ENCODE results near the gene CDKN1A. TPM values are rescaled to one million over a fixed set of nuclear protein-coding genes. Genes with fewer than 3 reads are reported as not detected.

The CDKN1A gene
- total RNA-seq, 3 donors from 2014 or later (not counting 1 experiment from before 2014, with no cell fraction given): 19.1 to 40.7 (median 25.4) TPM

DNA sequence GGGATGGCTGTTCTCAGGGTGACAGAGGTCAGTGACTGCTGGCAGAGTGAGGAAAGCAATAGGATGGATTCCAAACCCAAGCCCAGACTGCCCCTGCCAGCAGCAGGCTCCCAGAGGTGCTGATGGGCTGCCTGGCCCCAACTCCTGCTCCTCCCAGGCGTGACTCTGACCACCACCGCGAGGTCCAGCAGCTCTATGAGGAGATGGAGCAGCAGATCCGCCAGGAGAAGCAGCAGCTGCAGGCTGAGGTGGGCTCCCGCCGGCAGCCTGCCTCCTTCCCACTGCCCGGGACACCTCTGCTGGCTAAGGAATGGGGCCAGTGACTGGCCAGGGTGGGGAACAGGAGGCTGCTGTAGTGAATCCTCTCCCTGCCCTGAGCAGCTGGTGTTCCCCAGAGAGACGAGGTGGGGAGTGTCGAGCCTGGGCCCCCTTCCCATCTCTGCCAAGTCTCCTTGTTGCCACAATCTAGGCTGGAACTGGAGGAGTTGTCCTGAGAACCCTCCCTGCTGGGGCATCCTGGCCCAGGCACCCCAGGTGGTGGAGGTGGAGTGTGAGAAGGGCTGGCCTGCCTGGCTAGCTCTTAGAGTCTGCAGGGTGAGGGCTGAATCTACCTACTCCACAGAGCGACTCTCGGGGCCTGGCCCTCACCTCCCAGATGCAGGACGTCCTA, 39.5 kb downstream of the CDKN1A start:
- no peak overlapping the region for H3K4me3 ChIP-seq (ENCODE audit: low read length)
- Mint-ChIP-seq H3K4me1 (no peaks in the 10 kb centered on the region), H3K27ac (no peak overlapping the region), H3K36me3 (no peaks in the 10 kb centered on the region), H3K4me3 (no peak overlapping the region), H3K9me3 (no peaks in the 10 kb centered on the region), H3K27me3 (ENCODE audit: low read depth in 2 of 2) (peaks cover 0 to 2% of the 10 kb centered on the region in 2 donors)
- H3K27me3 ChIP-seq (ENCODE audit: control insufficient read depth, insufficient read depth, low read length): no peaks in the 10 kb centered on the region
- no peak for TF ChIP-seq CTCF (IDR thresholded peaks at IDR 0.05)
- ATAC-seq: no peak
- DNase-seq: no peak
- no peaks in the 10 kb centered on the region for H3K36me3 ChIP-seq (ENCODE audit: control insufficient read depth, insufficient read depth, low read length)
- WGBS (ENCODE audit: insufficient coverage): 87% methylated on average over 9 of the region's 12 CpGs
- intact Hi-C loops (cut with micrococcal nuclease): no loop called here
- peaks cover 7% of the 10 kb centered on the region for H3K4me1 ChIP-seq (ENCODE audit: control insufficient read depth, insufficient read depth, low read length)
- H3K27ac ChIP-seq (ENCODE audit: low read length): no peak overlapping the region
- H3K9me3 ChIP-seq (ENCODE audit: control insufficient read depth, insufficient read depth, low read length): no peaks in the 10 kb centered on the region

GRCh38 chr6:36718560-36718959, 40.0 kb downstream of the CDKN1A start:
- Histone ChIP-seq H3K36me3 (ENCODE audit: control insufficient read depth, insufficient read depth, low read length) (no peaks in the 10 kb centered on the region), H3K27ac (ENCODE audit: low read length) (no peak overlapping the region), H3K27me3 (ENCODE audit: control insufficient read depth, insufficient read depth, low read length) (no peaks in the 10 kb centered on the region), H3K4me3 (ENCODE audit: low read length) (no peak overlapping the region), H3K9me3 (ENCODE audit: control insufficient read depth, insufficient read depth, low read length) (no peaks in the 10 kb centered on the region), H3K4me1 (ENCODE audit: control insufficient read depth, insufficient read depth, low read length) (peaks cover 7% of the 10 kb centered on the region)
- TF ChIP-seq CTCF (IDR thresholded peaks at IDR 0.05): no peak
- Mint-ChIP-seq H3K9me3 (no peaks in the 10 kb centered on the region), H3K27me3 (ENCODE audit: low read depth in 2 of 2) (no peaks in the 10 kb centered on the region), H3K27ac (no peak overlapping the region), H3K4me1 (no peaks in the 10 kb centered on the region), H3K36me3 (no peaks in the 10 kb centered on the region), H3K4me3 (no peak overlapping the region)
- DNase-seq: no peak
- 83% methylated on average over 4 of the region's 5 CpGs for WGBS (ENCODE audit: insufficient coverage)
- intact Hi-C loops (cut with micrococcal nuclease): no loop called here
- ATAC-seq: no peak

- H3K4me3 ChIP-seq (ENCODE audit: low read length): no peak overlapping the region
- Mint-ChIP-seq H3K36me3 (no peaks in the 10 kb centered on the region), H3K27me3 (ENCODE audit: low read depth in 2 of 2) (no peaks in the 10 kb centered on the region), H3K27ac (no peak overlapping the region), H3K4me3 (no peak overlapping the region), H3K9me3 (no peaks in the 10 kb centered on the region), H3K4me1 (no peaks in the 10 kb centered on the region)
- no peaks in the 10 kb centered on the region for H3K36me3 ChIP-seq (ENCODE audit: control insufficient read depth, insufficient read depth, low read length)
- peaks cover 7% of the 10 kb centered on the region for H3K4me1 ChIP-seq (ENCODE audit: control insufficient read depth, insufficient read depth, low read length)
- TF ChIP-seq CTCF (IDR thresholded peaks at IDR 0.05): no peak
- H3K9me3 ChIP-seq (ENCODE audit: control insufficient read depth, insufficient read depth, low read length): no peaks in the 10 kb centered on the region
- no peaks in the 10 kb centered on the region for H3K27me3 ChIP-seq (ENCODE audit: control insufficient read depth, insufficient read depth, low read length)
- intact Hi-C loops (cut with micrococcal nuclease): no loop called here
- ATAC-seq (no peak), DNase-seq (no peak)
- H3K27ac ChIP-seq (ENCODE audit: low read length): no peak overlapping the region
- WGBS (ENCODE audit: insufficient coverage): 91% methylated on average over 7 of the region's 7 CpGs
Measured at GRCh38 chr6:36719126-36719525, 40.6 kb downstream of the CDKN1A start.

Data from natural killer cell (primary cell).